K562 (cell line): Measurements from ENCODE around the gene CABP2. TPM values are rescaled to one million over a fixed set of nuclear protein-coding genes. Genes with fewer than 3 reads are reported as not detected.

Source experiments
- ATAC-seq: fragments of 200-7000 bp; cut with Tn5 transposase; 3 replicates; pipeline ENCODE4 v1.9.1; 2020; ENCODE audit warnings: moderate library complexity
- BruUV-seq: library from RNA; stranded (reverse); fragments of 400-500 nt; replicated peaks from 2 replicates; lab custom pipeline; 2021; lab: Mats Ljungman, UMichigan
- CTCF ChIA-PET: fragments of 300-600 bp; formaldehyde crosslinking; extraction: SDS; loops from one replicate; lab custom pipeline; 2021; ENCODE audit warnings: low intra/inter-chr PET ratio; lab: Yijun Ruan, JAX
- POLR2A ChIA-PET: fragments of 300-600, 350-650 bp; sonication (Branson Sonifier 250); formaldehyde crosslinking; extraction: SDS; loops from one replicate; lab custom pipeline; 2021; ENCODE audit warnings: antibody characterized with exemption, inconsistent platforms; lab: Yijun Ruan, JAX
- DNase-seq, 4 experiments: peaks; one replicate each; pipeline versions ENCODE4 v3.0.0 to v3.0.0-alpha.2; 2011 to 2018; ENCODE audit warnings: low spot score in 3 of 4, mixed read lengths in 3 of 4; ENCODE audit errors: extremely low read depth in 1 of 4
- FAIRE-seq: peaks from 2 replicates; lab custom pipeline; 2011; peaks lifted over from hg19 to GRCh38; lab: Jason Lieb, UNC
- H2AFZ ChIP-seq: 2 replicates; pipeline ENCODE4 v1.6.0; 2011; ENCODE audit warnings: low read depth, low read length, control low read depth, inconsistent platforms
- H3K27ac ChIP-seq: fragments of 200-600 bp; 3 replicates; pipeline ENCODE4 v1.8.0; 2011; ENCODE audit warnings: low read depth, mild to moderate bottlenecking, control low read depth, inconsistent platforms, low read length, moderate library complexity, mixed read lengths; ENCODE audit errors: extremely low read depth
- H3K27me3 ChIP-seq, 2 experiments: fragments of 300-600 bp in 1 of 2; 2 replicates in 1 of 2; 3 replicates in 1 of 2; pipeline versions ENCODE4 v1.6.0 to v1.8.0; 2011; ENCODE audit warnings: inconsistent platforms in 2 of 2, low read length in 2 of 2, mild to moderate bottlenecking in 1 of 2, mixed read lengths in 1 of 2, moderate library complexity in 1 of 2; ENCODE audit not compliant: control insufficient read depth in 2 of 2, insufficient read depth in 2 of 2
- H3K36me3 ChIP-seq: fragments of 300-600 bp; 3 replicates; pipeline ENCODE4 v1.8.0; 2011; ENCODE audit warnings: mild to moderate bottlenecking, low read length, inconsistent platforms; ENCODE audit not compliant: control insufficient read depth, insufficient read depth
- H3K4me1 ChIP-seq, 2 experiments: fragments of 200-600 bp in 1 of 2; replicated peaks in 1 of 2; 2 replicates in 1 of 2; 3 replicates in 1 of 2; pipeline versions ENCODE4 v1.5.1 to v1.8.0; 2011; ENCODE audit warnings: inconsistent platforms in 2 of 2, low read length in 2 of 2, mild to moderate bottlenecking in 1 of 2, mixed read lengths in 1 of 2, moderate library complexity in 1 of 2; ENCODE audit not compliant: control insufficient read depth in 2 of 2, insufficient read depth in 2 of 2
- H3K4me2 ChIP-seq: 2 replicates; pipeline ENCODE4 v1.6.1; 2011; ENCODE audit warnings: low read length, control low read depth, inconsistent platforms, mixed read lengths; ENCODE audit not compliant: insufficient read depth
- H3K4me3 ChIP-seq: fragments of 200-600 bp; sonication (generic), shearing (Covaris generic); 2 replicates; pipeline ENCODE4 v1.5.1; 2016; ENCODE audit warnings: control low read depth, inconsistent platforms
- H3K79me2 ChIP-seq: fragments of 200-600 bp; 3 replicates; pipeline ENCODE4 v1.8.0; 2011; ENCODE audit warnings: low read length, inconsistent platforms; ENCODE audit not compliant: control insufficient read depth, insufficient read depth
- H3K9ac ChIP-seq, 2 experiments: 2 replicates each; pipeline versions ENCODE4 v1.6.0 to v1.6.1; 2011; ENCODE audit warnings: low read depth in 2 of 2, low read length in 2 of 2, control low read depth in 1 of 2, inconsistent platforms in 1 of 2, mild to moderate bottlenecking in 1 of 2, mixed read lengths in 1 of 2; ENCODE audit not compliant: insufficient read depth in 1 of 2
- H3K9me1 ChIP-seq: one replicate; pipeline ENCODE4 v1.6.0; 2011; ENCODE audit warnings: inconsistent platforms, mild to moderate bottlenecking, low read length, moderate library complexity; ENCODE audit not compliant: control insufficient read depth, insufficient read depth
- H3K9me3 ChIP-seq: replicated peaks from 2 replicates; pipeline ENCODE4 v1.5.1; 2011; ENCODE audit warnings: low read depth, low read length, inconsistent platforms; ENCODE audit not compliant: control insufficient read depth, insufficient read depth
- H4K20me1 ChIP-seq: replicated peaks from 2 replicates; pipeline ENCODE4 v1.6.1; 2011; ENCODE audit warnings: low read length, inconsistent platforms, mixed read lengths; ENCODE audit not compliant: control insufficient read depth, insufficient read depth
- HDAC1 ChIP-seq, 2 experiments: fragments of 450-650 bp; IDR thresholded peaks; 2 replicates each; pipeline ENCODE4 v1.6.1; 2016 to 2017; ENCODE audit warnings: inconsistent platforms in 1 of 2, mild to moderate bottlenecking in 1 of 2, moderate library complexity in 1 of 2
- WGBS: fragments of 100-300 bp; shearing (Covaris generic); methylation state at CpG from one replicate; pipeline ENCODE4 v1.1.6; 2016; ENCODE audit warnings: low coverage, mixed read lengths; ENCODE audit not compliant: insufficient coverage; ENCODE audit errors: missing lambda C conversion rate; 5-methylcytosine and 5-hydroxymethylcytosine counted together
- in situ Hi-C: fragments of 300-500 bp; cut with MboI; formaldehyde crosslinking; loops from 4 replicates; pipeline ENCODE4 v1.15.0; 2018; ENCODE audit warnings: inconsistent platforms, mixed read lengths
- intact Hi-C: fragments of 100-400 bp; cut with micrococcal nuclease; formaldehyde crosslinking; loops from 2 replicates; pipeline ENCODE4 v1.14.2; 2022
- polyA plus RNA-seq, 8 experiments: library from polyadenylated mRNA; depleted of rRNA in 4 of 8; stranded (reverse) in 5 of 8; unstranded in 3 of 8; fragments of >200 nt; fragmentation: Nextera tagmentation in 2 of 8; fragmentation: Illumina TruSeq in 1 of 8; extraction: Ambion mirVana in 2 of 8; extraction: Trizol in 1 of 8; gene quantifications; 2 replicates each; pipeline versions ENCODE4 v1.2.1 to v1.2.3, GENCODE V29; 2011 to 2014; ENCODE audit warnings: inconsistent platforms in 1 of 8, missing spikeins in 1 of 8
- total RNA-seq, 7 experiments: library from RNA; depleted of rRNA in 6 of 7; stranded (reverse); fragments of >200 nt in 6 of 7; fragmentation: Illumina TruSeq in 2 of 7; extraction: Trizol in 2 of 7; gene quantifications; 2 replicates each; pipeline versions ENCODE4 v1.2.1 to v1.2.3, GENCODE V29; 2011 to 2021; ENCODE audit warnings: low replicate concordance in 1 of 7
- TF ChIP-seq, protein P1 (sequence below): fragments of 250-450 bp; sonication (Bioruptor Pico); IDR thresholded peaks from 2 replicates; pipeline ENCODE4 v1.4.0; 2020; ENCODE audit warnings: mild to moderate bottlenecking, moderate library complexity, borderline replicate concordance

CABP2 gene
- total and polyA plus RNA-seq, 9 of the 15 experiments (the other 6 are each of a cell fraction or from before 2014, with no cell fraction given) = not detected

DNA sequence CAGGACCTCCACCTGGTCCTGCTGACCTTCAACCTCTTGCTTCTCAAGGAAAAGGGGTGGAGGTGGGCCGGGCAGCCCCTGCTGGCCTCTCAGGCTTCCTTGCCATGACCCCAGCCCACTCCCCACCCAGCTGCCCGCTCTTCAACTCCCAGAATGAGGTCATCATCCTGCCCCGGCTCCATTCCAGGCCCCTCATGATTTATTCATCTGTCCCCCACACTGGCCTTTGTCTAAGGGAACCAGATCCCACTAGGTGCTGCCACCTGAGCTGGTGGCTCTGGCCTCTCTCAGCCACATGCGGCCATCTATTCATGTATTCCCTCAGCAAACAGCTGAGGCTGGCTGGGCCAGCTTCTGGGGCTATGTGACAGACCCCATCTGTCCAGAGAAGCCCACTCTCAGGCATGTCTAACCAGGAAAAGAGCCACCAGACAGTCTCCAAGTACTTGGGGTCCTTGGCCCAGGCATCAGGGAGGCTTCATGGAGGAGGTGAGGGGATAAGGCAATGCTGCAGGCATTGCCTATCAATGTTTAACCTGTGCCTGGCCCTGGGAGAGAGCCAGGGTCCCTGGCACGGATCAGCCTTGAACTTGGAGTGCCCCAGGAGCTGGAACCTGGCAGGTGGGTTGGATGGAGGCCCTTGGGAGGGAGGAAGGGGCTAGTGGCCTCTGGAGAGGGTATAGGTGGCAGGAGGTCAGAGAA, 2.2 kb upstream of the CABP2 start:
- Histone ChIP-seq H3K9ac (no peak overlapping the region; a peak in 1 of 4 replicates), H3K79me2 (no peaks in the 10 kb centered on the region), H3K27ac (no peak overlapping the region), H3K36me3 (no peaks in the 10 kb centered on the region), H3K4me3 (no peak overlapping the region), H3K9me3 (no peaks in the 10 kb centered on the region), H3K9me1 (no peaks in the 10 kb centered on the region), H3K27me3 (peaks cover 2 to 27% of the 10 kb centered on the region in 2 experiments; a peak in 3 of 5 replicates), H2AFZ (no peak overlapping the region), H3K4me1 (peaks cover 6 to 39% of the 10 kb centered on the region in 2 experiments; a peak in 4 of 5 replicates), H4K20me1 (0 out of 2 replicates have a peak, but pooled peaks cover 3% of the 10 kb centered on the region), H3K4me2 (no peak overlapping the region)
- in situ Hi-C loops (loop anchor here (25.0 kb wide), 1 partner anchor 1162 kb away; the partner anchor contains the start of gene GAL), intact Hi-C loops (no loop called here)
- ChIA-PET CTCF (no interaction called here), POLR2A (interaction anchor here (0.6 to 1.0 kb wide), 2 partner anchors 10 to 124 kb away, joined by 5 read pairs; partner anchors contain the start of gene PPP1CA)
- no TSS peak for BruUV-seq
- DNase-seq (no peak), FAIRE-seq (no peak), ATAC-seq (no peak)
- WGBS = 3% methylated on average over 3 of the region's 5 CpGs
- no peak for TF ChIP-seq HDAC1 (IDR thresholded peaks at IDR 0.05)
- TF ChIP-seq, protein P1, sequence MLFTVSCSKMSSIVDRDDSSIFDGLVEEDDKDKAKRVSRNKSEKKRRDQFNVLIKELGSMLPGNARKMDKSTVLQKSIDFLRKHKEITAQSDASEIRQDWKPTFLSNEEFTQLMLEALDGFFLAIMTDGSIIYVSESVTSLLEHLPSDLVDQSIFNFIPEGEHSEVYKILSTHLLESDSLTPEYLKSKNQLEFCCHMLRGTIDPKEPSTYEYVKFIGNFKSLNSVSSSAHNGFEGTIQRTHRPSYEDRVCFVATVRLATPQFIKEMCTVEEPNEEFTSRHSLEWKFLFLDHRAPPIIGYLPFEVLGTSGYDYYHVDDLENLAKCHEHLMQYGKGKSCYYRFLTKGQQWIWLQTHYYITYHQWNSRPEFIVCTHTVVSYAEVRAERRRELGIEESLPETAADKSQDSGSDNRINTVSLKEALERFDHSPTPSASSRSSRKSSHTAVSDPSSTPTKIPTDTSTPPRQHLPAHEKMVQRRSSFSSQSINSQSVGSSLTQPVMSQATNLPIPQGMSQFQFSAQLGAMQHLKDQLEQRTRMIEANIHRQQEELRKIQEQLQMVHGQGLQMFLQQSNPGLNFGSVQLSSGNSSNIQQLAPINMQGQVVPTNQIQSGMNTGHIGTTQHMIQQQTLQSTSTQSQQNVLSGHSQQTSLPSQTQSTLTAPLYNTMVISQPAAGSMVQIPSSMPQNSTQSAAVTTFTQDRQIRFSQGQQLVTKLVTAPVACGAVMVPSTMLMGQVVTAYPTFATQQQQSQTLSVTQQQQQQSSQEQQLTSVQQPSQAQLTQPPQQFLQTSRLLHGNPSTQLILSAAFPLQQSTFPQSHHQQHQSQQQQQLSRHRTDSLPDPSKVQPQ = no peak
